Mucosa of stomach (tissue), 1 donor: Measurements from ENCODE around the gene KIFBP.
"Not testable (repeated sequence)": the region's sequence is repeated elsewhere in the genome, so short reads cannot be mapped to it uniquely, and the experiment has no call there.

ENCODE experiments used
- H3K27me3 ChIP-seq: one replicate; pipeline ENCODE4 v1.7.0; 2013; ENCODE audit warnings: mild to moderate bottlenecking, low read length; ENCODE audit not compliant: control insufficient read depth, insufficient read depth
- H3K36me3 ChIP-seq: one replicate; pipeline ENCODE4 v1.7.0; 2013; ENCODE audit warnings: low read length; ENCODE audit not compliant: control insufficient read depth, insufficient read depth
- H3K4me1 ChIP-seq: one replicate; pipeline ENCODE4 v1.7.0; 2013; ENCODE audit warnings: mild to moderate bottlenecking, low read length; ENCODE audit not compliant: control insufficient read depth, insufficient read depth
- H3K4me3 ChIP-seq: one replicate; pipeline ENCODE4 v1.7.0; 2013; ENCODE audit warnings: low read length
- H3K9ac ChIP-seq: one replicate; pipeline ENCODE4 v1.7.0; 2013; ENCODE audit warnings: mild to moderate bottlenecking, low read length, moderate library complexity
- H3K9me3 ChIP-seq: one replicate; pipeline ENCODE4 v1.7.0; 2013; ENCODE audit warnings: mild to moderate bottlenecking, low read length, moderate library complexity; ENCODE audit not compliant: control insufficient read depth
- donor health status: Pancreatic carcinoma.

The KIFBP gene

DNA sequence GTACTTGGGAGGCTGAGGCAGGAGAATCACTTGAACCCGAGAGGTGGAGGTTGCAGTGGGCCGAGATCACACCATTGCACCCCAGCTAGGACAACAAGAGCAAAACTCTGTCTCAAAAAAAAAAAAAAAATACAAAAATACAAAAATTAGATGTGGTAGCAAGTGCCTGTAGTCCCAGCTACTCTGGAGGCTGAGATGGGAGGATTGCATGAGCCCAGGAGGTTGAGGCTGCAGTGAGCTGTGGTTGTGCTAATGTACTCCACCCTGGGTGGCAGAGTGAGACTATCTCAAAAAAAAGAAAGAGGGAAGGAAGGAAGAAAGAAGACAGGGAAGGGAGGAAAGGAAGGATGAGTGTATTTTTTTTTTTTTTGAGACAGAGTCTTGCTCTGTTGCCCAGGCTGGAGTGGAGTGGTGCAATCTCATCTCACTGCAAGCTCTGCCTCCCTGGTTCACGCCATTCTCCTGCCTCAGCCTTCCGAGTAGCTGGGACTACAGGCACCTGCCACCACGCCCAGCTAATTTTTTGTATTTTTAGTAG is 12.6 kb upstream of the KIFBP start:
- not testable (repeated sequence) for H3K4me1 ChIP-seq, H3K36me3 ChIP-seq, H3K9ac ChIP-seq, H3K9me3 ChIP-seq, H3K27me3 ChIP-seq, H3K4me3 ChIP-seq

DNA sequence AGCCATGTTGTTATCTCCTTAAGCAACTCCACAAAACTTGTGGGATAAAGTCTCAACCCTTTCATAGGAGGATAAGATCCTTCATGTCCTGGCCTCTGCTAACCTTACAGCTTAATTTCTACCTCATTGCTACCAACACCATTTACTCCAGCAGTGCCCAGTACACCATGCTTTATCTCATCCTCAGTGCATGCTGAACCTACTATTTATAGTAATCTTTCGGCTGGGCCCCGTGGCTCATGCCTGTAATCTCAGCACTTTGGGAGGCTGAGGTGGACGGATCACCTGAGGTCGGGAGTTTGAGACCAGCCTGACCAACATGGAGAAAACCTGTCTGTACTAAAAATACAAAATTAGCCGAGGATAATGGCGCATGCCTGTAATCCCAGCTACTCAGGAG is 8.9 kb upstream of the KIFBP start:
- not testable (repeated sequence) for H3K9ac ChIP-seq, H3K27me3 ChIP-seq, H3K9me3 ChIP-seq, H3K4me1 ChIP-seq, H3K36me3 ChIP-seq, H3K4me3 ChIP-seq

DNA sequence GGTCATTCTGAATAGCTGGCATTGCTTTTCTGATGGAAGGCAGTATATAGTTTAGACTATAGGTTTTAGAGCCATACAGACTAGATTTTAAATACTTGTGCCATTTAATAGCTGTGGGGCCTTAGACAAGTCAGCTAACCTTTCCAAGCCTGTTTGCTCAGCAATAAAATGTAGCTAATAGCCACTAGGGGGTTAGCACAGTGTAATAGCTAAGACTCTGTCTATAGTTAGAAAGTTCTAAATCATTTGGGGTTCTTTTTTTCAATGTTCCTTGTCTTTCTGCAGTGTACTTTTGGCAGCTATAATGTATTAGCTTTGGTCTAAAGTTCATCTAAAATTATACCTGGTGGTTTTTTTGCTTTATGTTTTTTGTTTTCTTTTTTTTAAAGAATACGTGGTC is 7.5 kb upstream of the KIFBP start:
- Histone ChIP-seq H3K36me3 (no peaks in the 10 kb centered on the region), H3K27me3 (no peaks in the 10 kb centered on the region), H3K4me1 (no peaks in the 10 kb centered on the region), H3K4me3 (no peak overlapping the region), H3K9ac (no peak overlapping the region), H3K9me3 (no peaks in the 10 kb centered on the region)

DNA sequence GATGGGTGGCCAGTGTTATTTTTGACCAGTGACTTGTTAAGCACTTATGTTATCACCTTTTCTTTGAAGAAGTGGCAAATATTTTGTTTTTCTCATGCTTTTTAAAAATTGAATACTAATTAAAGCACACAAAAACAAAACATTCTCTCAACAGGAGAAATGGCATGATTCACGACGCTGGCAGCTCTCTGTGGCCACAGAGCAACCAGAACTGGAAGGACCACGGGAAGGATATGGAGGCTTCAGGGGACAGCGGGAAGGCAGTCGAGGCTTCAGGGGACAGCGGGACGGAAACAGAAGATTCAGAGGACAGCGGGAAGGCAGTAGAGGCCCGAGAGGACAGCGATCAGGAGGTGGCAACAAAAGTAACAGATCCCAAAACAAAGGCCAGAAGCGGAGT is 6.2 kb upstream of the KIFBP start:
- Histone ChIP-seq H3K9ac (no peak overlapping the region), H3K27me3 (no peaks in the 10 kb centered on the region), H3K36me3 (no peaks in the 10 kb centered on the region)

DNA sequence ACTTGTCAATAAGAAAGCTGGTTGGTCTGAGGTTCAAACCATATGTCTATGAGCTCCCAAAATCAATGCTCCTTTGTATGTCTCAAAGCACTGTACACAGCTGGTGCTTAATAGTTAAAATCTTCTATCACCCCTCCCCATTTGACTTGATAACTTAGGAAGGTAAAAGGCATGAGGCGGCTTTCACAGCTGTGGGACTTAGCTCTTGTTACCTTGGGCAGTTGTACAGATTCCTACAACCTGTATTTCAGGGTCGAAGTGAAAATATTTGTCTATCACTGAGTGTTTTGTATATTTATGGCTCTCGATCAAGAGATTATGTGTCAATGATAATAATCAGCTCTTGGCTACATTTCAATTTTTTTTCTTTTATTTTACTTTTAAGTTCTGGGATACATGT is 992 bp upstream of the KIFBP start:
- H3K4me3 ChIP-seq, result no peak overlapping the region

More for the DNA sequence above, 6.2 kb upstream of the KIFBP start:
- no peaks in the 10 kb centered on the region for H3K4me1 ChIP-seq
- no peak overlapping the region for H3K4me3 ChIP-seq
- H3K9me3 ChIP-seq, result no peaks in the 10 kb centered on the region

DNA sequence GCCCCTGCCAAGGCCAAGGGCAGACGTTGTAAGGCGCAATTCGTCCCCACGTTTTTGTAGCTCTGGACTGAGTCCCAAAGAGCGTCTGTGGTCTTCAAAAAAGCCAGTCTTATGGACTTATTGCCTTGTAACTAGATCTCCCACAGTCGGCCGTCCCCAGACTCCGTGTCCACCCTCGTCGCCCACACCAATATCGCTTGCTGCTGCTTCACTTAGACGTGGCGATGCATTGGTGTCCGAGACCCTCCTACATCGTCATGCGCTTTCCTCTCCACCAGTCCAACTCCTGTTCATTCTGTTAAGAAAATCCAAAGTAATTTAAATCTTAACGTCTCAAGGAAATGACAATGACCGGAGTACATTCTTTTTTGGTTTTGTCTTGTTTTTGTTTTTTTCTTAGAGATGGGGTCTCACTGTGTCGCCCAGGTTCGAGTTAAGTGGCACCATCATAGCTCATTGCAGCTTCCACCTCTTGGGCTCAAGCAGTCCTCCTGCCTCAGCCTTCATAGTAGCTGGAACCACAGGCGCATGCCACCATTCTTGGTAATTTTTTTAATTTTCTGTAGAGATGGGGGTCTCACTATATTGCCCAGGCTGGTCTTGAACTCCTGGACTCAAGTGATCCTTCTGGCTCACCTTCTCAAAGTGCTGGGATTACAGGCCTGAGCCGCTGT is 851 bp downstream of the KIFBP start:
- peak overlapping the region; percentile 63 for H3K4me3 ChIP-seq
- peaks cover 10% of the 10 kb centered on the region for H3K4me1 ChIP-seq
- H3K36me3 ChIP-seq, result no peaks in the 10 kb centered on the region
- no peaks in the 10 kb centered on the region for H3K27me3 ChIP-seq
- H3K9me3 ChIP-seq, result no peaks in the 10 kb centered on the region
- peak overlapping the region; percentile 71 for H3K9ac ChIP-seq

More for the DNA sequence above, 992 bp upstream of the KIFBP start:
- no peaks in the 10 kb centered on the region for H3K9me3 ChIP-seq
- H3K9ac ChIP-seq, result no peak overlapping the region
- peaks cover 10% of the 10 kb centered on the region for H3K4me1 ChIP-seq
- H3K36me3 ChIP-seq, result no peaks in the 10 kb centered on the region
- no peaks in the 10 kb centered on the region for H3K27me3 ChIP-seq

DNA sequence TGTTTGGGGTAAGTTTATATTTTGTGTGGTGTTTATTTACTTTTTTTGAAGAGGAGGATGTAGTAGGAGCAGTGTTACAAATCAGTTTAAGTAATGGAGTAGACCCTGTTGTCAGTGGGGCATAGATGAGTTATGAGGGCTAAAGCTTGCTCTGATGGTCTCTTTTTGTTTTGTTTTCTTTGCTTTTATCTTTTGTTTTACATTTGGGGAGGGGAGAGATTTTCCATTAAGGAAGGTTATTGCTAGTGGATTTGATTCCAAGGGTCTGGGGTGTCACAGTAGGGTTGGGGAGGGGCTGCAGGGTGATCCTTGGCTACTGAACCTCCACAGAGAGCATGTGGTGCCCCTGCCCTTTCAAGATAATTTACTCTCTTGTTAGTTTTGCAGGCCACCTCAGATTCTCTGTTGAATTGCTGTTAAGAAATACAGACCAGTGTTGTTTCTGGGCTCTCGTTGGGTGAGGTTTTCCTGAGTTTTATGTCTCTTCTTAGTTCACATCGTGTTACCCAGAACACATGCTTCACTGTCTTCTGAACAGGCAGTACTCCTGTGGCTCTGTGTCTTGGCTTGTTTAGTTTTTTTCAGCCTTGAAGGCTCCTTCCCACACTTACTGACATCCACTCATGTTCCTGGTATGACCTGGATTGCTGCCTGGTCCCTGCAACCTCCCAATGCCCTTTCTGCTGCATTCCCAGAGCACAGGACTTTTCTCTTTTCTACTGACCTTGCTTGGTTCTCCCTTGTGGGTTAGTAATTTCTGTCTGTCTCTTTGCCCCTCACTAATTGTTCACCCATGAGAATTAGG is 4.2 kb downstream of the KIFBP start:
- Histone ChIP-seq H3K4me1 (peaks cover 10% of the 10 kb centered on the region), H3K9ac (no peak overlapping the region), H3K27me3 (no peaks in the 10 kb centered on the region), H3K9me3 (no peaks in the 10 kb centered on the region), H3K36me3 (no peaks in the 10 kb centered on the region), H3K4me3 (no peak overlapping the region)

DNA sequence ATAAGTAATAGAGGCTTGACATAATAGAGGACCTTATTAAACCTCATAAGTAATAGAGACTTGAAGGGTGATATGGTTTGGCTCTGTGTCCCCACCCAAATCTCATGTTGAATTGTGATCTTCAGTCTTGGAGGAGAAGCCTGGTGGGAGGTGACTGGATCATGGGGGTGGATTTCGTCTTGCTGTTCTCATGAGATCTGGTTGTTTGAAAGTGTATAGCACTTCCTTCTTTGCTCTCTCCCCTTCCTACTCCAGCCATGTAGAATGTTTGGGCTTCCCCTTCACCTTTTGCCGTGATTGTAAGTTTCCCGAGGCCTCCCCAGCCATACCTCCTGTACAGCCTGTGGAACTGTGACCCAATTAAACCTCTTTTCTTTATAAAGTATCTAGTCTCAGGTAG is 8.6 kb downstream of the KIFBP start:
- Histone ChIP-seq H3K4me1 (no peaks in the 10 kb centered on the region), H3K9ac (no peak overlapping the region), H3K4me3 (no peak overlapping the region), H3K36me3 (no peaks in the 10 kb centered on the region), H3K27me3 (no peaks in the 10 kb centered on the region), H3K9me3 (no peaks in the 10 kb centered on the region)

DNA sequence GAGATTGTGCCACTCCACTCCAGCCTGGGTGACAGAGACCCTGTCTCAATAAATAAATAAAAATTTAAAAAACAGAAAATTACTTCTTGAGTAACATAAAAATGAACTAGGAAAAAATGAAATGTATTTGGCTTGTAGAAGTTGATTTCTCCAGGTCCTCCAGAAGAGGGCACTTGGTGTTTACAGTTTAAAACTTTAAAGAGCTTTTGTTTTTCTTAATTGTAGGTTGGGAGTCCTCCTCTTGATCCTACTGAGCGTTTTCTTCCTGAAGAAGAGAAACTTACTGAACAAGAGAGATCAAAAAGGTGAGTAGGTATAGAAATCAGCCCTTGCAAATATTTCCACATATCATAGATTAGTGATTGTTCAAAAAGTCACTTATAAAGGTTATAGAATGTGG is 16.2 kb downstream of the KIFBP start:
- H3K4me1 ChIP-seq, result no peaks in the 10 kb centered on the region
- no peak overlapping the region for H3K4me3 ChIP-seq
- no peaks in the 10 kb centered on the region for H3K9me3 ChIP-seq
- no peaks in the 10 kb centered on the region for H3K36me3 ChIP-seq
- no peaks in the 10 kb centered on the region for H3K27me3 ChIP-seq
- H3K9ac ChIP-seq, result no peak overlapping the region

DNA sequence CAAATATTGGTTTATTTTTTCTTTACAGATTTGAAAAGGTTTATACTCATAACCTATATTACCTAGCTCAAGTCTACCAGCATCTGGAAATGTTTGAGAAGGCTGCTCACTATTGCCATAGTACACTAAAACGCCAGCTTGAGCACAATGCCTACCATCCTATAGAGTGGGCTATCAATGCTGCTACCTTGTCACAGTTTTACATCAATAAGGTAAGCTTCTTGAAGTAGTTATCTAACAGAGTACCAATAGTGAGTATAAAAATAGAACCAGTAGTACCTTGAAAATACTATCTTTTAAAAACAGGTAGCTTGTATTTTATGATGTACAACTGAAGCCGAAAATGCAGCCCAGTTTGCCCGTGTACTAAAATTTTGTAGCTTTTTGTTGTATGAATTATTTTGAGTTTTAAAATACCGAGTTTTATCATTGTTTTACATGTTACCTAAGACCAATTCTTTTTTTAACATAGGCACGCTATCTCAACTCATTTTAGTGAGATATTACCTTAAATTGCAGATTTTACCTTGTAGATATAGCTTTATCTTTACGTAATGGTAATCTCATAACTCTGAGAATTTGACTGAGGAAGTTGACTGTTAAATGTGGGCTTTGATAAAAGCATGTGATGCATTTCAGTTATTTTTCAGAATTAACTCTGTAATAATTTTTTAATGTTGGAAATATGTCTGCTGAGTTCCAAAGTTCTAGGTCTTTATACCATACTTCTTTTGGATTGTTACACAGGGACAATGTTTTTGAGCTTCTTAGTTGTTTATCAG is 17.3 kb downstream of the KIFBP start:
- no peaks in the 10 kb centered on the region for H3K36me3 ChIP-seq
- H3K9ac ChIP-seq, result no peak overlapping the region
- H3K4me1 ChIP-seq, result no peaks in the 10 kb centered on the region
- no peak overlapping the region for H3K4me3 ChIP-seq
- H3K9me3 ChIP-seq, result no peaks in the 10 kb centered on the region
- H3K27me3 ChIP-seq, result no peaks in the 10 kb centered on the region

DNA sequence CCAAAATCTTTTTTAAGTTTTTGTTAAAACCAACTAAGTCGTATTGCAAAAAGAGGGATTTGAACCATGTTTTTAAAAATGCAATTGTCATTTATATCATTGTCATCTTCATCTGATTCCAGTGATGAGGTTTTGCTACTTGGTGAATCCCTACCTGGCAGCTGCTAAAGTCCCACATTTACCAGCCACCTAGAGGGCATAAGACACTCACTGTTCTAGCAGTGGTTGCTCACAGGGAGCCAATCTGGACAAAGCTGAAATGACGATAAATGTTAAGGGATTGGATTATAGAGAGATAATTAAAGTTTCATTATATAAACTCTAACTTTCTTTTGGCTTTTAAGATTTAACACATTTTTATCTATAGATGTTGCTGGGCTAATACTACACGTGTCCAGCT is 18.7 kb downstream of the KIFBP start:
- H3K4me3 ChIP-seq, result no peak overlapping the region
- H3K9ac ChIP-seq, result no peak overlapping the region
- no peaks in the 10 kb centered on the region for H3K4me1 ChIP-seq
- no peaks in the 10 kb centered on the region for H3K27me3 ChIP-seq
- no peaks in the 10 kb centered on the region for H3K9me3 ChIP-seq
- no peaks in the 10 kb centered on the region for H3K36me3 ChIP-seq

DNA sequence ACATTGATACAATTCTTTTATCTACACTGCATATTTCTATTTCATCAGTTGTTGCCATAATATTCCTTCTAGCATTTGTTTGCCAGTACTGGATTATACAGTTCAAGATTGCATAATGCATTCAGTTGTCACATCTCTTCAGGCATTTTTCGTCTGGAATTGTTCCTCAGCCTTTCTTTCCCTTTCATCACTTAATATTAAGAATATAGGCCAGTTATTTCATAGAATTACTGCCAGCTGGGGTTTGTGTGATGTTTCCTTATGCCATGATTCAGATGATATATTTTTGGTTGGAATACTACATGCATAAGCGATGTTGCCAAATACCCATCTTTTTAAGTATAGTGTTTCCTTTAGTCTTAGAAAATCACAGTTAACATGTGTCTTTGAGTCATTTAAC is 20.8 kb downstream of the KIFBP start:
- Histone ChIP-seq H3K4me3 (no peak overlapping the region), H3K9me3 (no peaks in the 10 kb centered on the region), H3K9ac (no peak overlapping the region), H3K4me1 (no peaks in the 10 kb centered on the region), H3K36me3 (no peaks in the 10 kb centered on the region), H3K27me3 (no peaks in the 10 kb centered on the region)
